Measurements from ENCODE around the gene AK5. TPM values are rescaled to one million over a fixed set of nuclear protein-coding genes. Genes with fewer than 3 reads are reported as not detected.
"Not testable (repeated sequence)": the region's sequence is repeated elsewhere in the genome, so short reads cannot be mapped to it uniquely, and the experiment has no call there.

The AK5 gene
- total RNA-seq, 1 experiment from 2014 or later, result 3.8 TPM

DNA sequence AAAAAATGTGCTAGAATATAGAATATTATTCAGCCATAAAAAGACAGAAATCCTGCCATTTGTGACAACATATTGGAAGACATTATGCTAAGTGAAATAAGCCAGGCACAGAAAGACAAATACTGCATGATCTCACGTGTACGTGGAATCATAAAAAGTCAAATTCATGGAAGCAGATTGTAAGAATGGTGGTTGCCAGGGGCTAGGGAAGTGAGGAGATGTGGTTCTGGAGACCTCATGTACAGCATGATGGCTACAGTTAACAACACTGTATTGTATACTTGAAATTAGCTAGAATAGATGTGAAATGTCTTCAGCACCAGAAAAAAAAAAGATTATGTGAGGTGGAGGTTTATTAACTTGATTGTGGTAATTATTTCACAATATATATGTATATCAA, 234.3 kb downstream of the AK5 start:
- intact Hi-C loops (cut with micrococcal nuclease), result no loop called here
- TF ChIP-seq EZH2 (IDR thresholded peaks at IDR 0.05; ENCODE audit: low read length, unreplicated experiment) (no peak), EZH2phosphoT487 (IDR thresholded peaks at IDR 0.05; ENCODE audit: borderline replicate concordance, low read length) (no peak)
- TF ChIP-seq, protein P1, sequence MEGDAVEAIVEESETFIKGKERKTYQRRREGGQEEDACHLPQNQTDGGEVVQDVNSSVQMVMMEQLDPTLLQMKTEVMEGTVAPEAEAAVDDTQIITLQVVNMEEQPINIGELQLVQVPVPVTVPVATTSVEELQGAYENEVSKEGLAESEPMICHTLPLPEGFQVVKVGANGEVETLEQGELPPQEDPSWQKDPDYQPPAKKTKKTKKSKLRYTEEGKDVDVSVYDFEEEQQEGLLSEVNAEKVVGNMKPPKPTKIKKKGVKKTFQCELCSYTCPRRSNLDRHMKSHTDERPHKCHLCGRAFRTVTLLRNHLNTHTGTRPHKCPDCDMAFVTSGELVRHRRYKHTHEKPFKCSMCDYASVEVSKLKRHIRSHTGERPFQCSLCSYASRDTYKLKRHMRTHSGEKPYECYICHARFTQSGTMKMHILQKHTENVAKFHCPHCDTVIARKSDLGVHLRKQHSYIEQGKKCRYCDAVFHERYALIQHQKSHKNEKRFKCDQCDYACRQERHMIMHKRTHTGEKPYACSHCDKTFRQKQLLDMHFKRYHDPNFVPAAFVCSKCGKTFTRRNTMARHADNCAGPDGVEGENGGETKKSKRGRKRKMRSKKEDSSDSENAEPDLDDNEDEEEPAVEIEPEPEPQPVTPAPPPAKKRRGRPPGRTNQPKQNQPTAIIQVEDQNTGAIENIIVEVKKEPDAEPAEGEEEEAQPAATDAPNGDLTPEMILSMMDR (conservative IDR thresholded peaks at IDR 0.05; ENCODE audit: low read depth, low read length), result no peak
- Histone ChIP-seq H2AFZ (ENCODE audit: low read length) (no peak overlapping the region), H3F3A (ENCODE audit: low read length, unreplicated experiment) (no peaks in the 10 kb centered on the region), H3K79me2 (ENCODE audit: low read length) (no peaks in the 10 kb centered on the region), H3K9me2 (replicated peaks; ENCODE audit: low read length) (no peaks in the 10 kb centered on the region), H3K9ac (ENCODE audit: low read length) (no peak overlapping the region), H3K27me3 (ENCODE audit: low read length) (no peaks in the 10 kb centered on the region), H3K9me3 (ENCODE audit: low read length) (no peaks in the 10 kb centered on the region), H4K20me1 (ENCODE audit: low read length) (no peaks in the 10 kb centered on the region), H3K4me2 (ENCODE audit: low read length) (no peak overlapping the region), H3K4me1 (ENCODE audit: insufficient read depth, low read length) (peaks cover 17% of the 10 kb centered on the region), H3K36me3 (ENCODE audit: low read depth, low read length) (no peaks in the 10 kb centered on the region), H3K4me3 (ENCODE audit: low read length) (no peak overlapping the region), H3K27ac (ENCODE audit: low read length) (no peak overlapping the region)
- ChIA-PET POLR2A (ENCODE audit: unreplicated experiment) (no interaction called here), CTCF (no interaction called here)
- BruUV-seq (replicated peaks), result no TSS peak
- DNase-seq (no peak), ATAC-seq (no peak)

DNA sequence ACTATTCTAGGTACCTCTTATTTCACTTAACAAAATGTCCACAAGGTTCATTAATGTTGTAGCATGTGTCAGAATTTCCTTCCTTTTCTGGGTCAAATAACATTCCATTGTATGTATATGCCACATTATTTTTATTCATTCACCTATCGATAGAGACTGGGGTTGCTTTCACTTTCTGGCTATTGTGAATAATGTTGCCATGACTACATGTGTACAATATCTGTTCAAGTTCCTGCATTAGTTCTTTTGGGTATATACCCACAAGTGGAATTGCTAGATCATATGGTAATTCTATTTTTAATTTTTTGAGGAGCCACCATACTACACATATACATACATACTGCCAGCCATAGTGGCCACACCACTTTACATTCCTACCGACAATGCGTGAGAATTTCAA, 242.2 kb downstream of the AK5 start:
- Histone ChIP-seq H3K4me3 (ENCODE audit: low read length) (no peak overlapping the region), H3K27ac (ENCODE audit: low read length) (no peak overlapping the region), H3K27me3 (ENCODE audit: low read length) (no peaks in the 10 kb centered on the region), H3K9me3 (ENCODE audit: low read length) (no peaks in the 10 kb centered on the region), H4K20me1 (ENCODE audit: low read length) (no peaks in the 10 kb centered on the region), H3K4me1 (ENCODE audit: insufficient read depth, low read length) (no peaks in the 10 kb centered on the region), H3K36me3 (ENCODE audit: low read depth, low read length) (no peaks in the 10 kb centered on the region), H3F3A (ENCODE audit: low read length, unreplicated experiment) (no peaks in the 10 kb centered on the region), H3K9ac (ENCODE audit: low read length) (no peak overlapping the region), H3K4me2 (ENCODE audit: low read length) (no peak overlapping the region), H2AFZ (ENCODE audit: low read length) (no peak overlapping the region), H3K9me2 (replicated peaks; ENCODE audit: low read length) (no peaks in the 10 kb centered on the region), H3K79me2 (ENCODE audit: low read length) (no peaks in the 10 kb centered on the region)
- ATAC-seq (no peak), DNase-seq (no peak)
- ChIA-PET CTCF (no interaction called here), POLR2A (ENCODE audit: unreplicated experiment) (no interaction called here)
- intact Hi-C loops (cut with micrococcal nuclease), result no loop called here
- no TSS peak for BruUV-seq (replicated peaks)
- TF ChIP-seq EZH2 (IDR thresholded peaks at IDR 0.05; ENCODE audit: low read length, unreplicated experiment) (no peak), EZH2phosphoT487 (IDR thresholded peaks at IDR 0.05; ENCODE audit: borderline replicate concordance, low read length) (no peak)
- TF ChIP-seq, protein P1 (conservative IDR thresholded peaks at IDR 0.05; ENCODE audit: low read depth, low read length), result no peak

DNA sequence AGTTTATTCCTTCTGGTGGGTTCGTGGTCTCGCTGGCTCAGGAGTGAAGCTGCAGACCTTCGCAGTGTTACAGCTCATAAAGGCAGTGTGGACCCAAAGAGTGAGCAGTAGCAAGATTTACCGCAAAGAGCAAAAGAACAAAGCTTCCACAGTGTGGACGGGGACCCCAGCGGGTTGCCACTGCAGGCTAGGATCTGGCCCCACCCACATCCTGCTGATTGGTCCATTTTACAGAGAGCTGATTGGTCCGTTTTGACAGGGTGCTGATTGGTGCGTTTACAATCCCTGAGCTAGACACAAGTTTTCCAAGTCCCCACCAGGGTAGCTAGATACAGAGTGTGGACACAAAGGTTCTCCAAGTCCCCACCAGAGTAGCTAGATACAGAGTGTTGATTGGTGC, 249.3 kb downstream of the AK5 start:
- H3K9me2 ChIP-seq (replicated peaks; ENCODE audit: low read length); H3K4me2 ChIP-seq (ENCODE audit: low read length); ATAC-seq; H2AFZ ChIP-seq (ENCODE audit: low read length); H3K27me3 ChIP-seq (ENCODE audit: low read length); H3K9me3 ChIP-seq (ENCODE audit: low read length); DNase-seq; H3K36me3 ChIP-seq (ENCODE audit: low read depth, low read length); H3K79me2 ChIP-seq (ENCODE audit: low read length); H3K4me1 ChIP-seq (ENCODE audit: insufficient read depth, low read length); POLR2A ChIA-PET (ENCODE audit: unreplicated experiment); H3K9ac ChIP-seq (ENCODE audit: low read length); CTCF ChIA-PET; H4K20me1 ChIP-seq (ENCODE audit: low read length); H3K27ac ChIP-seq (ENCODE audit: low read length); H3K4me3 ChIP-seq (ENCODE audit: low read length); BruUV-seq (replicated peaks); H3F3A ChIP-seq (ENCODE audit: low read length, unreplicated experiment): not testable (repeated sequence)
- intact Hi-C loops (cut with micrococcal nuclease), result loop anchor here (10.0 kb wide), 1 partner anchor 206 kb away; no protein-coding TSS in a partner anchor

DNA sequence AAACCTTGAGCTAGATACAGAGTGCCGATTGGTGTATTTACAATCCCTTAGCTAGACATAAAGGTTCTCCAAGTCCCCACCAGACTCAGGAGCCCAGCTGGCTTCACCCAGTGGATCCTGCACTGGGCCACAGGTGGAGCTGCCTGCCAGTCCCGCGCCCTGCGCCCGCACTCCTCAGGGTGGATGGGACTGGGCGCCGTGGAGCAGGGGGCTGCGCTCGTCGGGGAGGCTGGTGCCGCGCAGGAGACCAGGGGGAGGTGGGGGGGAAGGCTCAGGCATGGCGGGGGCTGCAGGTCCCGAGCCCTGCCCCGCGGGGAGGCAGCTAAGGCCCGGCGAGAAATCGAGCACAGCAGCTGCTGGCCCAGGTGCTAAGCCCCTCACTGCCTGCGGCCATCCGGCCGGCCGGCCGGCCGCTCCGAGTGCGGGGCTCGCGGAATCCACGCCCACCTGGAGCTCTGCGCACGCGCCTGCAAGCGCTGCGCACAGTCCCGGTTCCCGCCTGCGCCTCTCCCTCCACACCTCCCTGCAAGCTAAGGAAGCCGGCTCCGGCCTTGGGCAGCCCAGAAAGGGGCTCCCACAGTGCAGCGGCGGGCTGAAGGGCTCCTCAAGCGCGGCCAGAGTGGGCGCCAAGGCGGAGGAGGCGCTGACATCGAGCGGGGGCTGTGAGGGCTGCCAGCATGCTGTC, 249.9 kb downstream of the AK5 start:
- DNase-seq; H2AFZ ChIP-seq (ENCODE audit: low read length); H3K9me2 ChIP-seq (replicated peaks; ENCODE audit: low read length); H3K4me2 ChIP-seq (ENCODE audit: low read length); H4K20me1 ChIP-seq (ENCODE audit: low read length); H3F3A ChIP-seq (ENCODE audit: low read length, unreplicated experiment); H3K36me3 ChIP-seq (ENCODE audit: low read depth, low read length); H3K79me2 ChIP-seq (ENCODE audit: low read length); H3K27ac ChIP-seq (ENCODE audit: low read length); H3K27me3 ChIP-seq (ENCODE audit: low read length); ATAC-seq; H3K9ac ChIP-seq (ENCODE audit: low read length); POLR2A ChIA-PET (ENCODE audit: unreplicated experiment); H3K4me3 ChIP-seq (ENCODE audit: low read length); H3K9me3 ChIP-seq (ENCODE audit: low read length); CTCF ChIA-PET; BruUV-seq (replicated peaks): not testable (repeated sequence)
- peaks cover 12% of the 10 kb centered on the region for H3K4me1 ChIP-seq (ENCODE audit: insufficient read depth, low read length)
- intact Hi-C loops (cut with micrococcal nuclease), result loop anchor here (10.0 kb wide), 1 partner anchor 207 kb away; no protein-coding TSS in a partner anchor
